K562 (cell line): ENCODE results near the gene ANKRD10. TPM values are rescaled to one million over a fixed set of nuclear protein-coding genes. Genes with fewer than 3 reads are reported as not detected.

Experiments
- ATAC-seq: fragments of 200-7000 bp; cut with Tn5 transposase; 3 replicates; pipeline ENCODE4 v1.9.1; 2020; ENCODE audit warnings: moderate library complexity
- BruUV-seq: library from RNA; stranded (reverse); fragments of 400-500 nt; replicated peaks from 2 replicates; lab custom pipeline; 2021; lab: Mats Ljungman, UMichigan
- CTCF ChIA-PET: fragments of 300-600 bp; formaldehyde crosslinking; extraction: SDS; loops from one replicate; lab custom pipeline; 2021; ENCODE audit warnings: low intra/inter-chr PET ratio; lab: Yijun Ruan, JAX
- POLR2A ChIA-PET: fragments of 300-600, 350-650 bp; sonication (Branson Sonifier 250); formaldehyde crosslinking; extraction: SDS; loops from one replicate; lab custom pipeline; 2021; ENCODE audit warnings: antibody characterized with exemption, inconsistent platforms; lab: Yijun Ruan, JAX
- DNase-seq, 4 experiments: peaks; one replicate each; pipeline versions ENCODE4 v3.0.0 to v3.0.0-alpha.2; 2011 to 2018; ENCODE audit warnings: low spot score in 3 of 4, mixed read lengths in 3 of 4; ENCODE audit errors: extremely low read depth in 1 of 4
- FAIRE-seq: peaks from 2 replicates; lab custom pipeline; 2011; peaks lifted over from hg19 to GRCh38; lab: Jason Lieb, UNC
- H2AFZ ChIP-seq: 2 replicates; pipeline ENCODE4 v1.6.0; 2011; ENCODE audit warnings: low read depth, low read length, control low read depth, inconsistent platforms
- H3K27ac ChIP-seq: fragments of 200-600 bp; 3 replicates; pipeline ENCODE4 v1.8.0; 2011; ENCODE audit warnings: low read depth, mild to moderate bottlenecking, control low read depth, inconsistent platforms, low read length, moderate library complexity, mixed read lengths; ENCODE audit errors: extremely low read depth
- H3K27me3 ChIP-seq, 2 experiments: fragments of 300-600 bp in 1 of 2; 2 replicates in 1 of 2; 3 replicates in 1 of 2; pipeline versions ENCODE4 v1.6.0 to v1.8.0; 2011; ENCODE audit warnings: inconsistent platforms in 2 of 2, low read length in 2 of 2, mild to moderate bottlenecking in 1 of 2, mixed read lengths in 1 of 2, moderate library complexity in 1 of 2; ENCODE audit not compliant: control insufficient read depth in 2 of 2, insufficient read depth in 2 of 2
- H3K36me3 ChIP-seq: fragments of 300-600 bp; 3 replicates; pipeline ENCODE4 v1.8.0; 2011; ENCODE audit warnings: mild to moderate bottlenecking, low read length, inconsistent platforms; ENCODE audit not compliant: control insufficient read depth, insufficient read depth
- H3K4me1 ChIP-seq, 2 experiments: fragments of 200-600 bp in 1 of 2; replicated peaks in 1 of 2; 2 replicates in 1 of 2; 3 replicates in 1 of 2; pipeline versions ENCODE4 v1.5.1 to v1.8.0; 2011; ENCODE audit warnings: inconsistent platforms in 2 of 2, low read length in 2 of 2, mild to moderate bottlenecking in 1 of 2, mixed read lengths in 1 of 2, moderate library complexity in 1 of 2; ENCODE audit not compliant: control insufficient read depth in 2 of 2, insufficient read depth in 2 of 2
- H3K4me2 ChIP-seq: 2 replicates; pipeline ENCODE4 v1.6.1; 2011; ENCODE audit warnings: low read length, control low read depth, inconsistent platforms, mixed read lengths; ENCODE audit not compliant: insufficient read depth
- H3K4me3 ChIP-seq: fragments of 200-600 bp; sonication (generic), shearing (Covaris generic); 2 replicates; pipeline ENCODE4 v1.5.1; 2016; ENCODE audit warnings: control low read depth, inconsistent platforms
- H3K79me2 ChIP-seq: fragments of 200-600 bp; 3 replicates; pipeline ENCODE4 v1.8.0; 2011; ENCODE audit warnings: low read length, inconsistent platforms; ENCODE audit not compliant: control insufficient read depth, insufficient read depth
- H3K9ac ChIP-seq, 2 experiments: 2 replicates each; pipeline versions ENCODE4 v1.6.0 to v1.6.1; 2011; ENCODE audit warnings: low read depth in 2 of 2, low read length in 2 of 2, control low read depth in 1 of 2, inconsistent platforms in 1 of 2, mild to moderate bottlenecking in 1 of 2, mixed read lengths in 1 of 2; ENCODE audit not compliant: insufficient read depth in 1 of 2
- H3K9me1 ChIP-seq: one replicate; pipeline ENCODE4 v1.6.0; 2011; ENCODE audit warnings: inconsistent platforms, mild to moderate bottlenecking, low read length, moderate library complexity; ENCODE audit not compliant: control insufficient read depth, insufficient read depth
- H3K9me3 ChIP-seq: replicated peaks from 2 replicates; pipeline ENCODE4 v1.5.1; 2011; ENCODE audit warnings: low read depth, low read length, inconsistent platforms; ENCODE audit not compliant: control insufficient read depth, insufficient read depth
- H4K20me1 ChIP-seq: replicated peaks from 2 replicates; pipeline ENCODE4 v1.6.1; 2011; ENCODE audit warnings: low read length, inconsistent platforms, mixed read lengths; ENCODE audit not compliant: control insufficient read depth, insufficient read depth
- BACH1 ChIP-seq: fragments of 200-800 bp; sonication (Bioruptor generic); IDR thresholded peaks from 2 replicates; pipeline ENCODE4 v1.6.1; 2016; ENCODE audit warnings: missing genetic modification characterization, missing compliant biosample characterization
- BRF1 ChIP-seq: IDR thresholded peaks from 3 replicates; pipeline ENCODE4 v1.6.1; 2011; ENCODE audit warnings: borderline replicate concordance, mild to moderate bottlenecking; ENCODE audit not compliant: insufficient read length; ENCODE audit errors: extremely low read depth
- CSDE1 ChIP-seq, 2 experiments: fragments of 450-650 bp; IDR thresholded peaks; 2 replicates each; pipeline ENCODE4 v1.6.1; 2016; ENCODE audit warnings: mild to moderate bottlenecking in 1 of 2
- DMBX1 ChIP-seq: fragments of 250-450 bp; sonication (Bioruptor Pico); IDR thresholded peaks from 2 replicates; pipeline ENCODE4 v1.8.0; 2022; ENCODE audit warnings: inconsistent platforms, mild to moderate bottlenecking, moderate library complexity, borderline replicate concordance
- ETV6 ChIP-seq, 3 experiments: fragments of 150-350 bp in 1 of 3; sonication (generic) in 1 of 3; formaldehyde crosslinking in 1 of 3; IDR thresholded peaks; 2 replicates each; pipeline versions ENCODE4 v1.6.1 to v1.8.0; 2014 to 2022; ENCODE audit warnings: borderline replicate concordance in 2 of 3, low read depth in 2 of 3, antibody characterized with exemption in 1 of 3, low read length in 1 of 3, mild to moderate bottlenecking in 1 of 3, missing genetic modification reagents in 1 of 3
- HNRNPUL1 ChIP-seq: fragments of 200-400 bp; formaldehyde crosslinking; IDR thresholded peaks from 2 replicates; pipeline ENCODE4 v1.6.1; 2017; ENCODE audit warnings: low read length
- IRF2 ChIP-seq: sonication (generic); formaldehyde crosslinking; IDR thresholded peaks from 2 replicates; pipeline ENCODE4 v1.8.1; 2022; ENCODE audit warnings: mild to moderate bottlenecking, missing genetic modification reagents
- KLF13 ChIP-seq: fragments of 450-650 bp; IDR thresholded peaks from 2 replicates; pipeline ENCODE4 v1.6.1; 2016; ENCODE audit warnings: missing genetic modification characterization, low read depth, mild to moderate bottlenecking, missing compliant biosample characterization, moderate library complexity, borderline replicate concordance
- PHF21A ChIP-seq: fragments of 450-650 bp; IDR thresholded peaks from 2 replicates; pipeline ENCODE4 v1.6.1; 2017; ENCODE audit warnings: low read depth, borderline replicate concordance
- PTTG1 ChIP-seq: fragments of 450-650 bp; IDR thresholded peaks from 2 replicates; pipeline ENCODE4 v1.6.1; 2016; ENCODE audit warnings: low read depth, mild to moderate bottlenecking, missing genetic modification characterization, missing compliant biosample characterization
- RBM22 ChIP-seq: fragments of 200-400 bp; formaldehyde crosslinking; IDR thresholded peaks from 2 replicates; pipeline ENCODE4 v1.6.1; 2018; ENCODE audit warnings: low read length, low read depth; ENCODE audit not compliant: poor library complexity, severe bottlenecking
- RHOXF2B ChIP-seq: fragments of 250-450 bp; sonication (Bioruptor Pico); conservative IDR thresholded peaks from 2 replicates; pipeline ENCODE4 v1.5.1; 2021
- SIN3A ChIP-seq, 2 experiments: fragments of 150-350 bp in 1 of 2; IDR thresholded peaks; 2 replicates each; pipeline ENCODE4 v1.6.1; 2011 to 2016; ENCODE audit warnings: borderline replicate concordance in 2 of 2, low read depth in 2 of 2, low read length in 2 of 2, mild to moderate bottlenecking in 2 of 2, moderate library complexity in 2 of 2; ENCODE audit not compliant: control insufficient read depth in 1 of 2
- SMAD2 ChIP-seq: fragments of 150-350 bp; IDR thresholded peaks from 2 replicates; pipeline ENCODE4 v1.6.1; 2014; ENCODE audit warnings: low read depth, mild to moderate bottlenecking, low read length
- SMARCA5 ChIP-seq: fragments of 450-650 bp; IDR thresholded peaks from 2 replicates; pipeline ENCODE4 v1.6.1; 2016
- SMARCB1 ChIP-seq: IDR thresholded peaks from 2 replicates; pipeline ENCODE4 v1.6.1; 2011; ENCODE audit warnings: improper control_type of control experiment, low read depth; ENCODE audit not compliant: insufficient read length
- ZBTB43 ChIP-seq: sonication (generic); formaldehyde crosslinking; IDR thresholded peaks from 2 replicates; pipeline ENCODE4 v1.8.0; 2023; ENCODE audit warnings: mild to moderate bottlenecking, missing genetic modification reagents
- ZNF583 ChIP-seq: fragments of 250-450 bp; sonication (Bioruptor Pico); IDR thresholded peaks from 2 replicates; pipeline ENCODE4 v1.4.0; 2020
- WGBS: fragments of 100-300 bp; shearing (Covaris generic); methylation state at CpG from one replicate; pipeline ENCODE4 v1.1.6; 2016; ENCODE audit warnings: low coverage, mixed read lengths; ENCODE audit not compliant: insufficient coverage; ENCODE audit errors: missing lambda C conversion rate; 5-methylcytosine and 5-hydroxymethylcytosine counted together
- in situ Hi-C: fragments of 300-500 bp; cut with MboI; formaldehyde crosslinking; loops from 4 replicates; pipeline ENCODE4 v1.15.0; 2018; ENCODE audit warnings: inconsistent platforms, mixed read lengths
- intact Hi-C: fragments of 100-400 bp; cut with micrococcal nuclease; formaldehyde crosslinking; loops from 2 replicates; pipeline ENCODE4 v1.14.2; 2022
- polyA plus RNA-seq, 8 experiments: library from polyadenylated mRNA; depleted of rRNA in 4 of 8; stranded (reverse) in 5 of 8; unstranded in 3 of 8; fragments of >200 nt; fragmentation: Nextera tagmentation in 2 of 8; fragmentation: Illumina TruSeq in 1 of 8; extraction: Ambion mirVana in 2 of 8; extraction: Trizol in 1 of 8; gene quantifications; 2 replicates each; pipeline versions ENCODE4 v1.2.1 to v1.2.3, GENCODE V29; 2011 to 2014; ENCODE audit warnings: inconsistent platforms in 1 of 8, missing spikeins in 1 of 8
- total RNA-seq, 7 experiments: library from RNA; depleted of rRNA in 6 of 7; stranded (reverse); fragments of >200 nt in 6 of 7; fragmentation: Illumina TruSeq in 2 of 7; extraction: Trizol in 2 of 7; gene quantifications; 2 replicates each; pipeline versions ENCODE4 v1.2.1 to v1.2.3, GENCODE V29; 2011 to 2021; ENCODE audit warnings: low replicate concordance in 1 of 7
- TF ChIP-seq, protein P1 (sequence below): IDR thresholded peaks from 2 replicates; pipeline ENCODE4 v1.6.1; 2014; ENCODE audit warnings: antibody characterized with exemption
- TF ChIP-seq, protein P2 (sequence below): fragments of 250-450 bp; sonication (Bioruptor Pico); IDR thresholded peaks from 2 replicates; pipeline ENCODE4 v1.8.0; 2022; ENCODE audit warnings: moderate library complexity, mild to moderate bottlenecking, inconsistent platforms

Gene ANKRD10
- total and polyA plus RNA-seq, 9 of the 15 experiments (the other 6 are each of a cell fraction or from before 2014, with no cell fraction given) = 21.7 to 183 (median 45.0) TPM

DNA sequence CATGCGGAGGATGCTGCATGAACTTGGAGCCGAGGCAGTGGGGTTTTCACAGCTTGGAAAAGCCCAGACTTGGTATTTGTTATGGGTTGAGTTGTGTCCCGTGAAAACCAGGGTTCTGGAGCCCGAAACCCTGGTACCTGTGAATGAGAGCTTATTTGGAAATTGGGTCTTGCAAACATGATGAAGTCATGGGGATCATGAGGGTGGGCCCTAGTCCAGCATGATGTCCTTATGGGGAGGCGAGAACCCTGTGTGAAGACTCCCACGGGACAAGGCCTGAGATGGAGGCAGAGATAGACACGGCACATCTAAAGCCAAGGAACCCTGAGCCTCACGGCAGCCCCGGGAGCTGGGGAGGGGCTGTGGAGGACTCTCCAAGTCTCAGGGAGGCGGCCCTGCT, 82.3 kb downstream of the ANKRD10 start:
- Histone ChIP-seq H3K27ac (no peak overlapping the region), H3K9ac (no peak overlapping the region), H3K9me3 (no peaks in the 10 kb centered on the region; the same call in 1 of the 2 replicates), H3K4me3 (no peak overlapping the region), H2AFZ (no peak overlapping the region), H3K9me1 (no peaks in the 10 kb centered on the region), H3K4me1 (no peaks in the 10 kb centered on the region; a peak in 1 of 5 replicates), H4K20me1 (no peaks in the 10 kb centered on the region), H3K27me3 (peaks cover 10 to 39% of the 10 kb centered on the region in 2 experiments; a peak in 4 of 5 replicates), H3K4me2 (no peak overlapping the region), H3K36me3 (no peaks in the 10 kb centered on the region), H3K79me2 (no peaks in the 10 kb centered on the region)
- no peak for DNase-seq
- ATAC-seq = no peak
- 2% methylated on average over 8 of the region's 10 CpGs for WGBS
- FAIRE-seq = no peak
- no TSS peak for BruUV-seq
- intact Hi-C loops = loop anchor here (10.0 kb wide), 1 partner anchor 222 kb away; no protein-coding TSS in a partner anchor
- ChIA-PET POLR2A (interaction anchor here (0.6 to 0.7 kb wide), 2 partner anchors 281 to 522 kb away, joined by 3 read pairs; no protein-coding TSS in a partner anchor), CTCF (no interaction called here)
- in situ Hi-C loops = loop anchor here (10.0 kb wide), 1 partner anchor 92 kb away; no protein-coding TSS in a partner anchor
- TF ChIP-seq PHF21A (no peak), PTTG1 (tag) (no peak), SMARCB1 (no peak), ZBTB43 (CRISPR knock-in tag) (no peak), HNRNPUL1 (no peak), SIN3A (IDR thresholded peaks at IDR 0.05; ENCODE audit: borderline replicate concordance in 2 of 2, control insufficient read depth in 1 of 2, low read depth in 2 of 2, low read length in 2 of 2) (no peak), RBM22 (no peak), IRF2 (CRISPR knock-in tag) (no peak), SMARCA5 (no peak), SMAD2 (no peak), ETV6 (IDR thresholded peaks at IDR 0.05; ENCODE audit: borderline replicate concordance in 1 of 2, low read depth in 2 of 2, low read length in 1 of 2) (no peak), ETV6 (CRISPR knock-in tag; IDR thresholded peaks at IDR 0.05; ENCODE audit: borderline replicate concordance) (no peak), KLF13 (tag) (no peak), ZNF583 (CRISPR knock-in tag) (no peak), DMBX1 (CRISPR knock-in tag) (no peak), BACH1 (no peak), BRF1 (no peak), RHOXF2B (CRISPR knock-in tag) (no peak), CSDE1 (IDR thresholded peaks at IDR 0.05) (no peak)
- TF ChIP-seq, protein P1, sequence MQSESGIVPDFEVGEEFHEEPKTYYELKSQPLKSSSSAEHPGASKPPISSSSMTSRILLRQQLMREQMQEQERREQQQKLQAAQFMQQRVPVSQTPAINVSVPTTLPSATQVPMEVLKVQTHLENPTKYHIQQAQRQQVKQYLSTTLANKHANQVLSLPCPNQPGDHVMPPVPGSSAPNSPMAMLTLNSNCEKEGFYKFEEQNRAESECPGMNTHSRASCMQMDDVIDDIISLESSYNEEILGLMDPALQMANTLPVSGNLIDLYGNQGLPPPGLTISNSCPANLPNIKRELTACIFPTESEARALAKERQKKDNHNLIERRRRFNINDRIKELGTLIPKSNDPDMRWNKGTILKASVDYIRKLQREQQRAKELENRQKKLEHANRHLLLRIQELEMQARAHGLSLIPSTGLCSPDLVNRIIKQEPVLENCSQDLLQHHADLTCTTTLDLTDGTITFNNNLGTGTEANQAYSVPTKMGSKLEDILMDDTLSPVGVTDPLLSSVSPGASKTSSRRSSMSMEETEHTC = no peak
- TF ChIP-seq, protein P2, sequence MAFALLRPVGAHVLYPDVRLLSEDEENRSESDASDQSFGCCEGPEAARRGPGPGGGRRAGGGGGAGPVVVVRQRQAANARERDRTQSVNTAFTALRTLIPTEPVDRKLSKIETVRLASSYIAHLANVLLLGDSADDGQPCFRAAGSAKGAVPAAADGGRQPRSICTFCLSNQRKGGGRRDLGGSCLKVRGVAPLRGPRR = no peak
